Osteocyte (in vitro differentiated cells): ENCODE data around the gene GLYATL1. TPM values are rescaled to one million over a fixed set of nuclear protein-coding genes. Genes with fewer than 3 reads are reported as not detected.
"Not testable (repeated sequence)": the region's sequence is repeated elsewhere in the genome, so short reads cannot be mapped to it uniquely, and the experiment has no call there.

Experiments used
- DNase-seq: peaks from one replicate; pipeline ENCODE4 v3.0.0; 2021; ENCODE audit warnings: mixed read lengths; ENCODE audit not compliant: unreplicated experiment; ENCODE audit errors: extremely low spot score
- H3K27ac Mint-ChIP-seq: one replicate; pipeline ENCODE4 v1.8.0; 2021; ENCODE audit warnings: mild to moderate bottlenecking, mixed read lengths; ENCODE audit not compliant: unreplicated experiment
- H3K27me3 Mint-ChIP-seq: one replicate; pipeline ENCODE4 v1.8.0; 2021; ENCODE audit warnings: mixed read lengths; ENCODE audit not compliant: unreplicated experiment
- H3K36me3 Mint-ChIP-seq: one replicate; pipeline ENCODE4 v1.8.0; 2021; ENCODE audit warnings: mixed read lengths; ENCODE audit not compliant: unreplicated experiment
- H3K4me1 Mint-ChIP-seq: one replicate; pipeline ENCODE4 v1.8.0; 2021; ENCODE audit warnings: mixed read lengths; ENCODE audit not compliant: unreplicated experiment
- H3K4me3 Mint-ChIP-seq: one replicate; pipeline ENCODE4 v1.8.0; 2021; ENCODE audit warnings: mild to moderate bottlenecking, moderate library complexity, mixed read lengths; ENCODE audit not compliant: unreplicated experiment
- H3K9me3 Mint-ChIP-seq: one replicate; pipeline ENCODE4 v1.8.0; 2021; ENCODE audit warnings: mixed read lengths; ENCODE audit not compliant: unreplicated experiment
- total RNA-seq: library from RNA; stranded (reverse); gene quantifications from 2 replicates; pipeline ENCODE4 v1.2.1, GENCODE V29; 2021
- TF ChIP-seq, protein P1 (sequence below): fragments of 200-600 bp; sonication (generic); IDR thresholded peaks from 2 replicates; pipeline ENCODE4 v1.5.0; 2021; ENCODE audit warnings: antibody characterized with exemption, mild to moderate bottlenecking, moderate library complexity

The GLYATL1 gene
- total RNA-seq, 1 donor from 2014 or later, result not detected

GRCh38 chr11:58992489-58992888, 53.2 kb downstream of the GLYATL1 start:
- Mint-ChIP-seq H3K27me3 (peaks cover 3% of the 10 kb centered on the region), H3K36me3 (no peaks in the 10 kb centered on the region), H3K4me1 (no peaks in the 10 kb centered on the region), H3K4me3 (no peak overlapping the region), H3K27ac (no peak overlapping the region), H3K9me3 (no peaks in the 10 kb centered on the region)
- DNase-seq, result no peak
- TF ChIP-seq, protein P1, sequence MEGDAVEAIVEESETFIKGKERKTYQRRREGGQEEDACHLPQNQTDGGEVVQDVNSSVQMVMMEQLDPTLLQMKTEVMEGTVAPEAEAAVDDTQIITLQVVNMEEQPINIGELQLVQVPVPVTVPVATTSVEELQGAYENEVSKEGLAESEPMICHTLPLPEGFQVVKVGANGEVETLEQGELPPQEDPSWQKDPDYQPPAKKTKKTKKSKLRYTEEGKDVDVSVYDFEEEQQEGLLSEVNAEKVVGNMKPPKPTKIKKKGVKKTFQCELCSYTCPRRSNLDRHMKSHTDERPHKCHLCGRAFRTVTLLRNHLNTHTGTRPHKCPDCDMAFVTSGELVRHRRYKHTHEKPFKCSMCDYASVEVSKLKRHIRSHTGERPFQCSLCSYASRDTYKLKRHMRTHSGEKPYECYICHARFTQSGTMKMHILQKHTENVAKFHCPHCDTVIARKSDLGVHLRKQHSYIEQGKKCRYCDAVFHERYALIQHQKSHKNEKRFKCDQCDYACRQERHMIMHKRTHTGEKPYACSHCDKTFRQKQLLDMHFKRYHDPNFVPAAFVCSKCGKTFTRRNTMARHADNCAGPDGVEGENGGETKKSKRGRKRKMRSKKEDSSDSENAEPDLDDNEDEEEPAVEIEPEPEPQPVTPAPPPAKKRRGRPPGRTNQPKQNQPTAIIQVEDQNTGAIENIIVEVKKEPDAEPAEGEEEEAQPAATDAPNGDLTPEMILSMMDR, result no peak

DNA sequence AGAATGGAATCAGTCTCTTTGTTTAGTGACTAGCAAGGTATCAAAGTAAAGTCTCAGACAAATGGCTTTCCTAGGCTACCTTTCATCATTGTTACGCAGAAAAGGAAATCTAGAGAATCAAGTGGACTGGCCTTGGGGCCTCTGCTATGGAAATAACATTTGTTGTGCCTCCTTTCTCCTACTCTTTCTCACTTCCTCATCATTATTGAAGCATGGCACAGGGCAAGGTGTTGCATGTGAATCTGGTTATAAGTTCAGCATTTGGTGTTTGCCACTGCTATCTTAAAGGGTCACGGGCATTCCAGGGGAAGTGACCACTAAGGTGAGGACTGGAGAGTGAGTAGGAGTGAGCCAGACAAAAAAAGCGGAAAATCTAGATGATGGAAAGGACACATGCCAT, 54.9 kb downstream of the GLYATL1 start:
- H3K27ac Mint-ChIP-seq, result no peak overlapping the region
- no peaks in the 10 kb centered on the region for H3K36me3 Mint-ChIP-seq
- H3K27me3 Mint-ChIP-seq, result peaks cover 3% of the 10 kb centered on the region
- no peaks in the 10 kb centered on the region for H3K4me1 Mint-ChIP-seq
- TF ChIP-seq, protein P1, result no peak
- no peak for DNase-seq
- H3K9me3 Mint-ChIP-seq, result no peaks in the 10 kb centered on the region
- no peak overlapping the region for H3K4me3 Mint-ChIP-seq

DNA sequence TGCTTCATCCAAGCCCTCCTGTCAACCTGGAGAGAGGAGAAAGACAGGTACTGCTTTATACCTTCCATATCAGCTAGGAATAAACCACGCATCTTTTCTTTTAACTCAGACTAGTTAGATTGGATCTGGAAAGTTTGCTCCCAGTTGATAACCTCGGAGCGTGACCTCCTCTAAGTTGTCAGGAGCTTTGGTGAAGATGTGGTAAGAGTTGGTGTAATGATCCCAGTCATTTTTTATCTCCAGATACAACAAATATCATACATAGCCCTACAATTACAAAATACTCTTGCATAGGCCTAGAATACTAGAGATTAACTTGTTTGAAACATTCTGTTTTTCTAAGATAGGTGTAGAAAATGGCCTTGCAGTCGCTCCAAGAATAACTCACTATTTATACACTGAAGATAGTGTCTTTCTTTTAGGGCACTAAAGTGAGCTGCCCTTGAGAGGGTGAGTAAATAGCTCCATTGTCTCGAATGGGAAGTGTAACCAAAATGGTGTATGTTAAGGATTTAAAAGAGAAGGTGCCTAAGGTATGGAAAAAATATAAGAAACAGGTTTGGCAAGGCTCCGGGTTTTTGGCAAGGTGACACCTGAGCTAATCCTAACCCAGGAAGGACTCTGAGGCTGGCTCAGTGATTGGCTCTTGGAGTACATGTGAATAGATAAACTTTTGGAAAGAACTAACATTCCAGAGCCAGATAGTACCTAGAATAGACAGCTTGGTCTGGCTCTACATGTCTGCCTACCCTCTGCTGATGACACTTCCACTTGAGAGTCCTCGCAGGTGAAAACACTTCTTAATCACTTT, 59.4 kb downstream of the GLYATL1 start:
- Mint-ChIP-seq H3K4me3 (no peak overlapping the region), H3K9me3 (no peaks in the 10 kb centered on the region), H3K36me3 (no peaks in the 10 kb centered on the region), H3K27me3 (peaks cover 3% of the 10 kb centered on the region), H3K27ac (no peak overlapping the region), H3K4me1 (no peaks in the 10 kb centered on the region)
- DNase-seq, result no peak
- TF ChIP-seq, protein P1, result no peak

GRCh38 chr11:58999291-58999680, 60.0 kb downstream of the GLYATL1 start:
- H3K4me1 Mint-ChIP-seq, result no peaks in the 10 kb centered on the region
- no peaks in the 10 kb centered on the region for H3K36me3 Mint-ChIP-seq
- H3K4me3 Mint-ChIP-seq, result no peak overlapping the region
- TF ChIP-seq, protein P1, result no peak
- H3K27ac Mint-ChIP-seq, result no peak overlapping the region
- H3K9me3 Mint-ChIP-seq, result no peaks in the 10 kb centered on the region
- DNase-seq, result no peak
- peaks cover 3% of the 10 kb centered on the region for H3K27me3 Mint-ChIP-seq

DNA sequence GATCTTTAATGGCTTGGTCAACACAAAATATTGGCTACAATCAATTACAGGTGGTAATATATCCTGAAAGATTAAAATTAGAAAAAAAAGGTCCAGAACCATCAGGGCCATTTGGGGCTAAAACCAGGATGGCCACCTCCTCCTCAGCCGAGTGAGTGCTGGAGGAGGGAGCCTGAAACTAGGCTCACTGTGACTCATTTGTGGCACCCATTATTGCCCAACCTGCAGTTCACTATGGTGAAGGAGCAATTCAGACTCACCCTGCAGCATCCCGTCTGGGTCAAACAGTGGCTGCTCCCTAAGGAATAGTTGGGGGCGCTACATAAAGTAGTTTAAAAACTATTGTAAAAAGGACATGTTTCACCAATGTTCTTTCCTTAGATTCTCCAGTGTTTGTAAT, 60.7 kb downstream of the GLYATL1 start:
- no peaks in the 10 kb centered on the region for H3K4me1 Mint-ChIP-seq
- H3K9me3 Mint-ChIP-seq, result no peaks in the 10 kb centered on the region
- TF ChIP-seq, protein P1, result no peak
- H3K27me3 Mint-ChIP-seq, result peaks cover 3% of the 10 kb centered on the region
- no peaks in the 10 kb centered on the region for H3K36me3 Mint-ChIP-seq
- no peak overlapping the region for H3K27ac Mint-ChIP-seq
- DNase-seq, result no peak
- H3K4me3 Mint-ChIP-seq, result no peak overlapping the region

DNA sequence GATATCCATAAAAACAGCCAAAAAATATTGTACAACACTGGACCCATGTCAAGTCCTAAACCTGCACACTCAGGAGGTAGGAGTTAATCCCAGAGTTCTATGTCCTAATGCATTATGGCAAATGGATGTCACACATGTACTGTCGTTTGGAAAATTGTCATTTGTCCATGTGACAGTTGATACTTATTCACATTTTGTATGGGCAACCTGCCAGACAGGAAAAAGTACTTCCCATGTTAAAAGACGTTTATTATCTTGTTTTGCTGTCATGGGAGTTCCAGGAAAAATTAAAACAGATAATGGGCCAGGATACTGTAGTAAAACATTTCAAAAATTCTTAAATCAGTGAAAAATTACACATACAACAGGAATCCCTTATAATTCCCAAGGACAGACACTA, 62.7 kb downstream of the GLYATL1 start:
- H3K9me3 Mint-ChIP-seq, H3K4me1 Mint-ChIP-seq, H3K36me3 Mint-ChIP-seq, H3K4me3 Mint-ChIP-seq, H3K27ac Mint-ChIP-seq, H3K27me3 Mint-ChIP-seq, DNase-seq: not testable (repeated sequence)
